ENCODE results near the gene EME1.
A peak's percentile ranks its signal among the peaks of the same experiment; 100 is the strongest.

Gene EME1

DNA sequence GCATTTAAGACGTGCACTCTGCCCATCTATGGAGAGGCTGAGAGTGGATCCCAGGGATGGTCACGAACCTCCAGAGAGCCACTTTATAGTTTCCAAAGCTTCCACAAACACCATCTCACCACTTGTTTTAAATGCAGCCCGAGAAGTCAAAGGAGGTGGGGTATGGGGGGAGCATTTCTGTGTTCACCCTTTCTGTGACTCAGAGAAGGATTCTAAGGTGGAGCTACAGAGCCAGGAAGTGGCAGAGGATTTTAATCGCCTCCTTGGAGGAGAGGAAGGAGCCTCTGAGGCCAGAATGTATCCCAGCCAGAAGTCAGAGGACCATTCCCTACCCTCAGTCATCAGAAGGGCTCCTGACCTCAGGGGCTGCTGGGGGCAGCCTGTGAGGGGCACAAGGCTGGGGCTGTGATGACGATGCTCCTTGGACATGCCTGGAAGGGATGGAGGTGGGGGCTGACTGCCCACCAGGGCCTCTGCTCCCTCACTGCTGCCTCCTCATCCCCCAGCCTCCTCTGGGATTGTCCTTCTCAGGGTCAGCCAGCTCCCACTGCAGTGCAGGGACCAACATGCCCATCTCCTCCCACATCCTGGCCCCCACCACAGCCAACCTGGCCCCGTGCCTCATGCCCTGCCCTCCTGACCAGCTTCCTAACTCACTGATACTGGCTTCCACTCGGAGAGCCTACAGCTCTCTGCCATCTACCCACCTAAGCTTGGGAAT, 24.3 kb upstream of the EME1 start:
- no peak for DNase-seq

DNA sequence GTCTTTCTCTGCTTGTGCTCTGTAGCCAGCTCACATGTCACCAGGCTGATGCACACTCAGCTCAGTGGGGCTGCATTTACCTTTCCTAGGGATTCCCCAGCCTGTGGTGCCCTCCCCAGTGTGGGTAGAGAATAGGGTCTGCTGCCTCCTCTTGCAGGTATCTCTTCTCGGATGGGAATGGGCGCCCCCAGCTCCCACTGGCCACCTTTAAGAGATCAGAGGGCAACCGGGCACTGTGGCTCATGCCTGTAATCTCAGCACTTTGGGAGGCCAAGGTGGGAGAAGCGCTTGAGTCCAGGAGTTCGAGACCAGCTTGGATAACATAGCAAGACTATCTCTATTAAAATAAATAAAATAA, 23.8 kb upstream of the EME1 start:
- DNase-seq = no peak

DNA sequence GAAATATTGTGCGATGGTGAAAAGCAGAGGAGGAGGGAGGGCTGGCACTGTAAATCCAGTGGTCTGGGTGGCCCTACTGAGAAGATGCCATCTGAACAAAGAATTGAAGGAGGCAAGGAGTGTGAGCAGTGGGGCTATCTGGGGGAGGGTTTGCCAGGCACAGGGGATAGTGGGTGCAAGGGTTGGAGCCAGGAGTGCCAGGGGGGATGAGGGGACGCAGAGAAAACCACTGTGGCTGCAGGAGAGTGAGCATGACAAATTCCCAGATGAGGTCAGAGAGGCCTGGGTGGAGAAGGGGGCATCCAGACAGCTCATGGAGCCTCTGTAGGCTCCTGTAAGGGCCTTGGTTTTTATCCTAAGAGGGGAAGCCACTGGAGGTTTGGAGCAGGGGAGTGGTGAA, 22.3 kb upstream of the EME1 start:
- no peak for DNase-seq

DNA sequence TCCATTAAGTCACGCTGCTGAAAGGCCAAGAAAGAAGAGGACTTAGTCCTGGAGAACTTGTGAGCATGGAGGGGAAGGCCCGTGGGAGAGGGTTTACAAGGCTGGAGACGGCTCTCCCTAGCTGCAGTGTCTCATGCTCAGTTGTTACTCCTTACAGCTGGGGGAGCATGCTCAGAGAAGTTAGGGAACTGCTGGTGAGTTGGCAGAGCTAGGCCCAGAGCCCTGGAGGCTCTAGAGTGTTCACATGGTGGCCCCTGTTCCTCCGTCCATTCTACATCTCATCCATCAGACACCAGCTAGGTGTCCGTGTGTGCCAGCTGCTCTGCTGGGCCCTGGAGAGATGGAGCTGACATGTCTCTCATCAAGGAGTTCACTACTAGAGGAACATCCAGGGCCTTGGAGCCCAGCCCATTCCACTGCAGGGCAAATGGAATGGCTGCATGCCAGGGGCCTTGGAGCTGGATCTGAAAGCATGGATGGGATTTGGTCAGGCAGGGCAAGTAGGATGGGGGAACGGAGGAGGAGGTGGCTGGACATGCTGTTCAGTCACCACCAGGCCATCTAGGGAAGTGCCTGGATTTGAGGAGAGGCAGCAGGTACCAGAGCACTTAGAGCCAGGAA, 20.8 kb upstream of the EME1 start:
- DNase-seq = no peak

DNA sequence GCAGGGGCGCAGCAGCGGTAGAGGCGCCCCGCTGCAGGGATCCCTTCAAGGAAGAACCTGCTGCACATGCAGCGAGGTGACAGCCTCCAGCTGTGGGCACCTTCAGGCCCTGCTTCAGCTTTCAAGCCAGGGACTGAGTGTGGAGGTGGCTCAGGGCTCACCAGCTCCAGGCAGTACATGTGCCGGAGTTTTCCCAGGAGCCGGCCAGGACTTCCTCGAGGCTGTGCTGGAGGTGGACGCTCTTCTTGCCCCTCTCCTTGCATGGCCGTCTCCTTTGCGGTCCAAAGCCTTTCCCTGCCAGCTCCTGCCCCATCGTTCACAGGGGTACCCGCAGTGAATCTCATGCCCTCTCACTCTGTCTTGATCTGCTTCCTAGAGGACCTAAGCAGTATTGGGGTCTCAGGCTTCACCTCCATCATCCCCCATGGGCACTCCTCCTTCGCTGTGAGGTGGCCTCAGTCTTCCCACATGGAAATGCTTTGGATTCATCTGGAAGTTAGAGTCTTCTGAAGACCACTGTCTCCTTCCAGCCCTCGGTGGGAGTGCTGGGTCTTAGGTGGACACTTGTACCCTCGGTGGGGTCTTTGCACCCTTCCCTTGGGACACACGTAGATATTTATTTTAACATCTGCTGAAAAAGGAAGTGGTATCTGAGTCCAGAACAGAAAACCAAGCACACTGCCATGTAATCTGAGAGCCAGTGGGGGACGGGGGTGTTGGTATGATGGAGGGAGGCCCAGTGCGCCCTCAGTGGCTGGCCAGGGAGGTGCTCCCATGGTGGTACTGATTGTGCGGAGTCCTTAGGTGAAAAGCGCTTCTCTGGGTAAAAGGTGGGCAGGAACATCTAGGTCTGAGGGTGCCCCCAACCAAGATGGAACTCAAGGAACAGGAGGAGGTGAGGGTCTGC, 20.1 kb upstream of the EME1 start:
- no peak for DNase-seq

DNA sequence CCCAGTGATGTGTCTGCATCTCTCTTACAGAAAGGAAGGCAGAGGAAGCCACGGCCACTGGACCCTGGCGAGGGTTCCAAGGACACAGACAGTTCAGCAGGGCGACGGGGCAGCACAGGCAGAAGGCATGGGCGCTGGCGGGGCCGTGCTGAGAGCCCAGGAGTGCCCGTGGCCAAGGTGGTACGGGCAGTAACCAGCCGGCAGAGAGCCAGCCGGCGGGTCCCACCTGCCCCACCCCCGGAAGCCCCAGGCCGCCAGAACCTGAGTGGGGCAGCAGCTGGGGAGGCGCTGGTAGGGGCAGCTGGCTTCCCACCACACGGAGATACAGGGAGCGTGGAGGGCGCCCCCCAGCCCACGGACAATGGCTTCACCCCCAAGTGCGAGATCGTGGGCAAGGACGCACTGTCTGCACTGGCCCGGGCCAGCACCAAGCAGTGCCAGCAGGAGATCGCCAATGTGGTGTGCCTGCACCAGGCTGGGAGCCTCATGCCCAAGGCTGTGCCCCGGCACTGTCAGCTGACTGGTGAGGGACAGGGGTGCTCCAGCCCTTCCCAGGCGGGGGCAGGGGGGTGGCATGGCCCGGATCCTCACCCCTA, 19.3 kb upstream of the EME1 start:
- DNase-seq = no peak

DNA sequence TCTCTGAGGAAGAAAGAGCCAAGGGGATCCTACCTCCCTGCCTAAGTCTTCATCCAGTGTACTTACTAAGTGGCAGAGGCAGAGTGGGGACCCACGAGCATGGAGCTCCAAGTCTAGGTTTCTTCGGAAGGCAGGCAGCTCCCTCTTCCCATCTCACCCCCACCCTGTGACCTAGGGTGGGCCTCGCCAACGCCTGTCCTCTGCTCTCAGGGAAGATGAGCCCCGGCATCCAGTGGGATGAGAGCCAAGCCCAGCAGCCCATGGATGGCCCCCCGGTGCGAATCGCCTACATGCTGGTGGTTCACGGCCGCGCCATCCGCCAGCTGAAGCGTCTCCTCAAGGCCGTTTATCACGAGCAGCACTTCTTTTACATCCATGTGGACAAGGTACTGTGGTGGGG, 18.8 kb upstream of the EME1 start:
- no peak for DNase-seq

DNA sequence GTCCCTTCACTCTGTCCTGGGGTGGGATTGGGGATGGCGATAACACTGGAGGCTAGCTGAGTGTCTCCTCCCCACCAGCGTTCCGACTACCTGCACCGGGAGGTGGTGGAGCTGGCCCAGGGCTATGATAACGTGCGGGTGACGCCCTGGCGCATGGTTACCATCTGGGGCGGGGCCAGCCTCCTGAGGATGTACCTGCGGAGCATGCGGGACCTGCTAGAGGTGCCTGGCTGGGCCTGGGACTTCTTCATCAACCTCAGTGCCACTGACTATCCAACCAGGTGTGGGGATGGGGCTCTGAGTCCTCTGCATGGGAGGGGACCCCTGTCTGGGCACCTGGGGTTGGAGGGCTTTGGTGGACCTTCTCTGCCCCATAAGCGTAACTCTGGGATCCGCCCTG, 18.3 kb upstream of the EME1 start:
- DNase-seq = no peak

DNA sequence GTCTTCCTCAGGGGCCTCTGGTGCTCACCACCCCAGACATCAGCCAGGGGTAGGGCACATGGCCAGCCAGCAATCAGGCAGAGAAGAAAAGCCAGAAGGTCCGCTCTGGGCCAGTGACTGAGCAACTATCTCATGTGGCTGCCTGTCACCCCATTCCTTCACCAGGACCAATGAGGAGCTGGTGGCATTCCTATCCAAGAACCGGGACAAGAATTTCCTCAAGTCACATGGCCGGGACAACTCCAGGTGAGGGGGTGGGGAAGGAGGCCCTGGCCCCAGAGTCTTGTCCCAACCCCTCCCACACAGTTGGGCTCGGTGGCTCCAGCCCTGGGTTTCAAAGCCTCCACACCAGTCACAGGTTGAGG, 17.7 kb upstream of the EME1 start:
- no peak for DNase-seq

DNA sequence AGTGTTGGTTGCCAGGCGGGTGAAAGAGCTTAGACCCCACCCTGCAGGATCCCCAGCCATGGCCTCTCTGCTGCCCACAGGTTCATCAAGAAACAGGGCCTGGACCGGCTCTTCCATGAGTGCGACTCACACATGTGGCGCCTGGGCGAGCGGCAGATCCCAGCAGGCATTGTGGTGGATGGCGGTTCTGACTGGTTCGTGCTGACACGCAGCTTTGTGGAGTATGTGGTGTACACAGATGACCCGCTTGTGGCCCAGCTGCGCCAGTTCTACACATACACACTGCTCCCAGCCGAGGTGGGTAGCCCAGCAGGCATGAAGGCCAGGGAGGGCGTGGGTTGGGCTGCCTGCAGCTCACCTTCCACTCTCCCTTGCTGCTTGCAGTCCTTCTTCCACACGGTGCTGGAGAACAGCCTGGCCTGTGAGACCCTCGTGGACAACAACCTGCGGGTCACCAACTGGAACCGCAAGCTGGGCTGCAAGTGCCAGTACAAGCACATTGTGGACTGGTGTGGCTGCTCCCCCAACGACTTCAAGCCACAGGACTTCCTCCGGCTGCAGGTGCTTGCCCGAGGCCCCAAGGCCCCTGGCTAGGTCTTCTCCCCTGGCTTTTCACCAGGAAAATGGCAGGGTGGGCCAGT, 17.2 kb upstream of the EME1 start:
- DNase-seq = no peak

DNA sequence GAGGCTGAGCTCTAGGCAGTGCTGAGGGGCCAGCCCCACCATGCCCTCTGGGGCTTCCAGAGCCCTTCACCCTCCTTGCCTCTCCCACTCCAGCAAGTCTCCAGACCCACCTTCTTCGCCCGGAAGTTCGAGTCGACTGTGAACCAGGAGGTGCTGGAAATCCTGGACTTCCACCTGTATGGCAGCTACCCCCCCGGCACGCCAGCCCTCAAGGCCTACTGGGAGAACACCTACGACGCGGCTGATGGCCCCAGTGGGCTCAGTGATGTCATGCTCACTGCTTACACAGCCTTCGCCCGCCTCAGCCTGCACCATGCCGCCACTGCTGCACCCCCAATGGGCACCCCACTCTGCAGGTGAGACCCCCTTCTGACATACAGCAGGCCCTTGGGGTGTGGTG, 16.6 kb upstream of the EME1 start:
- DNase-seq = no peak

DNA sequence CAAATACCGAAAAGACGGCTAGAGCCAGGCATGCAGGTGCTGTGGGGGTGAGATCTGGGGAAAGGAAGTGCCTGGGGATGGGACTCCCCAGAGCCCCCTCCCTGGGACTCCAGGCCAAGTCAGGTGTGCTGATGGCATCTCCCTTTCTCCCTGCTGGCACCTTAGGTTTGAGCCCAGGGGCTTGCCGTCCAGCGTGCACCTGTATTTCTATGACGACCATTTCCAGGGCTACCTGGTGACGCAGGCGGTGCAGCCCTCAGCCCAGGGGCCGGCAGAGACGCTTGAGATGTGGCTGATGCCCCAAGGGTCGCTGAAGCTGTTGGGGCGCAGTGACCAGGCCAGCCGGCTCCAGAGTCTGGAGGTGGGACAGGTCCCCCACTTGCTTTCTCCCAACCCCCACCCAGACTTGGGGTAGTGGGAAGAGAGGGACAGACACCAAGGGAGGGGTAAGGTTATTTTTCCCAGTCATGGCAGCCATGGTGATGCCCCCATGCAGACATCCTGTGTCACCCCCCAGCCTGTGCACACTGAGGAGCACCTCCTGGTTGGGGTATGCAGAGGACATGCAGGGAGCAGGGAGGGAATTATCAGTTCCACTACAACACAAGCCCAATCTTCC, 16.0 kb upstream of the EME1 start:
- DNase-seq = no peak

DNA sequence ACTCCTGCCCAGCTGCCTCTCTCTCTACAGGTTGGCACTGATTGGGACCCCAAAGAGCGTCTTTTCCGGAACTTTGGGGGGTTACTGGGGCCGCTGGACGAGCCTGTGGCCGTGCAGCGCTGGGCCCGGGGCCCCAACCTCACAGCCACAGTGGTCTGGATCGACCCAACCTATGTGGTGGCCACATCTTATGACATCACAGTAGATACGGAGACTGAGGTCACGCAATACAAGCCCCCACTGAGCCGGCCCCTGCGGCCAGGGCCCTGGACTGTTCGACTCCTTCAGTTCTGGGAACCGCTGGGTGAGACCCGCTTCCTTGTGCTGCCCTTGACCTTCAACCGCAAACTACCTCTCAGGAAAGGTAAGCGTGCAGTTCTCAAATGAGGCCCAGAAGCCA, 14.9 kb upstream of the EME1 start:
- no peak for DNase-seq

DNA sequence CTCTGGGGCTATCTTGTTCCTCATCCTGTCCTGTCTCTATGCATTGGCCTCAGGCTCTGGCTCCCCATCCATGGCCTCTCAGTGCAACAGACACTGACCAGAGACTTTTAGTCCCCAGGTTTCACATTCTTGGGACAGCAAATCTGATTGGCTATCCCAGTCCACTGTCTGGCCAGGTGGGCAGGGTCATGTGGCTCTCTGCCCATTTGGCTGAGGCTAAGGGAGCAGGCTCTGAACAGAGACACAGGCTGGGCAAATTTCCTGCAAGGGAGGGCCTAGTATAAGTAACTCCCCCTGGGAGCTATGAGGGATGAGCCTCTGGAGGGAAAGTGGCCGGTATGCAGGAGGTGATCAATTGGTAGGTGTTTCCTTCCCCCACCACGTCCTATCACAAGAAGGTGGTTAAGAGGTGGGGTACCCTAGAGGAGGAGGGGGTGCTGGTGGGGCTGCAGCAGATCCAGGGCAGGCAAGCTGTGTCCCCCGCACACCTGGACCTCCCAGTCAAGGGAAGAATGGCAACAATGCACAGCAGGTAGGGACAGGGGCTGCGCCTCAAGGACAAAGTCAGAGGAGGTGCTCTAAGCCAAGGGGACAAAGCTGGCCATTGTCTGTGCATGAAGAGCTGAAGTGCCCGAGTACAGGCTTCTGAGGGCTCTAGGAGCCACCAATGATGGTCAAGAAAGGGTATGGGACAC, 13.9 kb upstream of the EME1 start:
- no peak for DNase-seq

DNA sequence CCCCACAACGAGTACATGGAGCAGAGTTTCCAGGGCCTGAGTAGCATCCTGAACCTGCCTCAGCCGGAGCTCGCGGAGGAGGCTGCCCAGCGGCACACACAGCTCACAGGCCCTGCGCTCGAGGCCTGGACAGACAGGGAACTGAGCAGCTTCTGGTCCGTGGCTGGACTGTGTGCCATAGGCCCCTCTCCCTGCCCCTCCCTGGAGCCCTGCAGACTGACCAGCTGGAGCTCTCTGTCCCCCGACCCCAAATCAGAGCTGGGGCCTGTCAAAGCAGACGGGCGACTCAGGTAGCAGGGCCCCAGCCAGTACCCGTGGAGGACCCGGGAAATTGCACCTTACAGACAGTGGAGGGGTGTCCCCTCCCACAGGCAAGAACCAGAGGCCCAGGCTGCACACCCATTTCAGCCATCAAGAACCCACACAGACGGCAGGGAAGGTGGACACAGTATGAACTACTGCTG, 13.0 kb upstream of the EME1 start:
- DNase-seq = no peak

DNA sequence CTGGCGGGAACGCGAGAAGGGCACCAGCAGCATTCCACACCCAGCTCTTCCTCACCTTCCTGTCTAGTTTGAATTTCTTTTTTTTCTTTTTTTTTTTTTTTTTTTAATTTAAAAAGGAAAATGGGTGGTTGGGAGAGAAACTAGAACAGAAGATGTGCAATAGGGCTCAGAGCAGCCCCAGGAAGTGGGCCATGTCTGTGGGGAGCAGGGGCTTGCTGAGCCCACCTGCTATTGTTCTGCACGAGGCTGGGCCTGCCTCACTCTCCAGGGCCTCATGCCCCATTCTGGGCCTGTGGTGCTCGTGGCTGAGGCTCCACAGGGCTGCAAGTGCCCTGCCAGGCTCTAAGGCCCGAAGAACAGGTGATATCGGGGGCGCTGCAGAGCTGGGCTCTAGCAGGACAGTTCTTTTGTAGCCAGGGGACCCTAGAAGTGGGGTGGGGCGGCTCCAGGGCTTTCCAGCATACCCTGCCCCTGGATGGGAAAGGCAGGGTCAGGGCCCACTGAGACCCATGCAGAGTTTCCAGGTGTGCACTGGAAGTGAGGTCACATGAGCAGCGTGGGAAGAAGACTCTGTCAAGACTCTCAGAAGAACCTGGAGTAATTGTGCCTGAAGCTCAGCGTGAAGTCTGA, 12.4 kb upstream of the EME1 start:
- no peak for DNase-seq

DNA sequence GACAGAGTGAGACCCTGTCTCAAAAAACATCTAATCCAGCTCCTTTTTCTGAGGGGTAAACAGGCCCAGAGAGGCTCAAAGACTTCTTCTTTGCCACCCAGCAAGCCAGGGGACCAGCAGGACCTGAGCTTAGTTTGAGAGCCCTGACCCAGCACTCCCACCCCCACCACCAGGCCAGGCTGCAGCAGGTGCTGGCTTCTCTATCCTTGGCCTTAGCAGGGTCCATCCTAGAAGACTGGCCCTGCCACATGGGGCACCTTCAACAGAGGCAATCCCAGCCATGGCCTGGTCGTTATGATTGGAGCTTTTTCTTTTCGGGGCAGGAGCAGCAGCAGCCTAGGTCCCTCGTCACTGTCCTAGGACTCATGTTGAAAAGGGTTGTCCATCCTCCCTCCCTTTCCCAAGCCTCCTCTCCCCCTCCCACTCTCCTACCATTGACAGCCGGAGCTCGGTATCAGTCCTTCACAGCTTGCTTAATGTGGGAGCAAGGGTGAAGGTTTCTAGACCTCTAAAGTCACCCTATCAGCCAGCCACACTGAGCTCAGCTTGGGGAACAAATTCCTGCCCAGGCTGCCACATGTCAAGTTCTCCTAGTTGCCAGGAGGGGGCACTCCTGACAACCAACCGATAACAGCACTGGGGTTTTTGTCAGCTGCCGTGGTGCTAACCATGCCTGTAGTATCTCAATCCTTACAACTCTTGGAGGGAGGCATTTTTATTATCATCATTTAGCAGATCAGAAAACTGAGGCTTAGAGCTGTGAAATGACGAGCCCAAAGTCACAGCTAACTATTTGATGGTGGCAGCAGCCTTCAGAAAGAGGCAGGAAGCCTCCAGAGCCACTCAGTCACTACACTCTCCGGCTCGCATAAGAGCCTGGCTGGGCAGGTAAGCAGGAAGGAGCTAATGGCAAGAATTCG, 11.2 kb upstream of the EME1 start:
- DNase-seq = peak; percentile 72

DNA sequence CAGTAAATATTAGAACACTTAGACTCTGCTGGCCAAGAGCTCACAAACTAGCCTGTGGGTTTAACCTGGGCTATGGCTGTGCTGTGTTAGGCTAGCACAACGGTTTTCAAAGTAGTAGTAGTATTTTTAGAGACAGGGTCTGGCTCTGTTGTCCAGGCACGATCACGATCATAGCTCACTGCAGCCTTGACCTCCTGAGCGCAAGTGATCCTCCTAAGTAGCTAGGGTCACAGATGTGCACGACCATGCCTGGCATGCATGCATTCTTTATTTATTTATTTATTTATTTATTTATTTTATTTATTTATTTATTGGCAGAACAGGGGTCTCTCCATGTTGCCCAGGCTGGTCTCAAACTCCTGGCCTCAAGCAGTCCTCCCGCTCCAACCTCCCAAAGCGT, 10.4 kb upstream of the EME1 start:
- no peak for DNase-seq

DNA sequence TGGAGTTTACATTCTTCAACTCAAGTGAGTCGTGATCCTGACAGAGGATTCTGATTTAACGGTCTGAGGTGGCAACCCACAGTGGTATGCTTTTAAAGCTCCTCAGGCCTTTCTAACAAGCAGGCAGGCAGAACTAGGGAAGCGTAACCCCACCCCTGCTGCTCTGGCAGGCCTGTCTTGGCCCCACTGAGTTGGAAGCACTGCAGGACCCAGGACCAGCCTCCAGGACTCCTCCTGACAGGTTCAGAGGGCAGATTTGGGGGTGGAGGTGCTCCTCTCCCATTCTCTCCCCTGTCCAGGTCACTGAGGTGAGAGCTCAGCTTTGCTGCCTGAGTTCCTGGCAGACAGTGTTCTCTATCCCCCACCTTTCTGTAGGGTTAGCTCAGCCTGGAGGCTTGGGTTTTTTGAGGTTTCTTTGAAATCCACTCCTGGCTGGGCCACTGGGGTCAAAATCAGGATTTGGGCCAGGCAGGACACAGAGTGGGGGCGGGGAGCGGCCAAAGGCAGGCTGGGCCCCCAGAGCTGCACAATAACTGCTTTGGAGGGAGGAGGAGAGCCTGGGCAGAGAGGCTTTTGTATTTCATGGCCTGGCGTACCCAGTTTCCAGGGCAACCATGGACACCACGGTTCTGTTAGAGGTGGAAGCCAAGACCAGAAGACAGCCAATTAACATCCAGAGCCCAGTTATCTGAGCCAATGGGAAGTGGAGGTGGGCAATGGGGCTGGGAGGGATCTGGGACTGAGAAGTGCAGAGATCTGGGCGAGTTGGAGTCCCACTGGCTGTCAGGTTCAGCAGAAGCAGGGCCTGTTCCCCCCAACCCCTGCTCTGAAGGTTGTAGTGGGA, 9.6 kb upstream of the EME1 start:
- DNase-seq = no peak

All from CD4-positive, alpha-beta T cell treated with Interleukin-21 for 1 hour (primary cell).